ENCODE results near the gene STEAP1.

STEAP1 gene

DNA sequence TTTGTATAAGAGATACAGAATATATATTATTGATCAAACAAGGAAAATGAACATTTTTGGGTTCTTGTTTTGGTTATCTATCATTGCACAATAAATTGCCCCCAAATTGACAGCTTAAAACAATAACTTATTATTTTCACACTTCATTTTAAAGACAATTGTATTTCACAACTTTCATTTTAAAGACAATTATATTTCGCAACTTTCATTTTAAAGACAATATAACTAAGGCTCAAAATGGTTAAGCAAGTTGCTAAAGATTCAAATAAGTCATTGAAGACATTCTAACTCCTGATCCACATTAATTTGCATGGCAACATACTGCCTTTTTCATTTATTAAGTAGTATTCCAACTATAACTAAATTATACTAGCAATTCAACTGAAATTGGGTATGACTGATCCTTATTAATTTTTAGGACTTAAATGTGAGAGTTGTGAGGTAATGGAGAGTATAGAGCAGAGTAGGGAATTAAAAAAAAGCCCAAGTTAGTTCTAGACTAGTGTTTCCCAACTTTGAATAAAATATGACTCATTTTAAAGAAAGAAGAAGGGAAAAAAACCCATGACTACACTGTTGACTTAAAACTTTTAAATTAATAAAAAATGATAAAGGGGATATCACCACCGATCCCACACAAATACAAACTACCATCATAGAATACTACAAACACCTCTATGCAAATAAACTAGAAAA is 47.4 kb downstream of the STEAP1 start:
- TF ChIP-seq CTCF (IDR thresholded peaks at IDR 0.05; ENCODE audit: low read depth, low read length), result no peak
- in situ Hi-C loops (cut with HindIII; ENCODE audit: low sequenced_read_pairs), result no loop called here
- H3K4me3 ChIP-seq (ENCODE audit: low read depth, low read length), result no peak overlapping the region
- no peak for DNase-seq (ENCODE audit: low read depth, low spot score)

DNA sequence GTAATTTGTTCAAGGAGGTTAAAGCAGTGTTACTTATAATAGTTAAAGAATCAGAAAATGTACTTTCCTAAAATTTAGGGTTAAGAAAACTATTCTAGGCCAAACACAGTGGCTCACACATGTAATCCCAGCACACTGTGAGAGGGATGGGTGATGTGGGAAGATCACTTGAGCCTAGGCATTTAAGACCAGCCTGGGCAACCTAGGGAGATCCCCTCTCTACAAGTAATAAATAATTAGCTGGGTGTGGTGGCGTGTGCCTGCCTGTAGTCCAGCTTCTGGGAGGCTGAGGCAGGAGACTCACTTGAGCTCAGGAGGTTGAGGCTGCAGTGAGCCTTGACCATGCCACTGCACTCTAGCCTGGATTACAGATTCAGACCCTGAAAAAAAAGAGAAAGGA is 53.7 kb downstream of the STEAP1 start:
- no peak for DNase-seq (ENCODE audit: low read depth, low spot score)
- no peak for TF ChIP-seq CTCF (IDR thresholded peaks at IDR 0.05; ENCODE audit: low read depth, low read length)
- in situ Hi-C loops (cut with HindIII; ENCODE audit: low sequenced_read_pairs), result no loop called here
- H3K4me3 ChIP-seq (ENCODE audit: low read depth, low read length), result no peak overlapping the region

GRCh38 chr7:90209776-90210175 is 55.5 kb downstream of the STEAP1 start:
- no peak overlapping the region for H3K4me3 ChIP-seq (ENCODE audit: low read depth, low read length)
- TF ChIP-seq CTCF (IDR thresholded peaks at IDR 0.05; ENCODE audit: low read depth, low read length), result no peak
- in situ Hi-C loops (cut with HindIII; ENCODE audit: low sequenced_read_pairs), result no loop called here
- no peak for DNase-seq (ENCODE audit: low read depth, low spot score)

GRCh38 chr7:90210475-90210874 is 56.2 kb downstream of the STEAP1 start:
- in situ Hi-C loops (cut with HindIII; ENCODE audit: low sequenced_read_pairs), result no loop called here
- TF ChIP-seq CTCF (IDR thresholded peaks at IDR 0.05; ENCODE audit: low read depth, low read length), result no peak
- no peak overlapping the region for H3K4me3 ChIP-seq (ENCODE audit: low read depth, low read length)

GRCh38 chr7:90210981-90211380 is 56.7 kb downstream of the STEAP1 start:
- in situ Hi-C loops (cut with HindIII; ENCODE audit: low sequenced_read_pairs), result no loop called here
- TF ChIP-seq CTCF (IDR thresholded peaks at IDR 0.05; ENCODE audit: low read depth, low read length), result no peak
- DNase-seq (ENCODE audit: low read depth, low spot score), result no peak
- peak overlapping the region; percentile 47 for H3K4me3 ChIP-seq (ENCODE audit: low read depth, low read length)

More at GRCh38 chr7:90210475-90210874, 56.2 kb downstream of the STEAP1 start:
- no peak for DNase-seq (ENCODE audit: low read depth, low spot score)

DNA sequence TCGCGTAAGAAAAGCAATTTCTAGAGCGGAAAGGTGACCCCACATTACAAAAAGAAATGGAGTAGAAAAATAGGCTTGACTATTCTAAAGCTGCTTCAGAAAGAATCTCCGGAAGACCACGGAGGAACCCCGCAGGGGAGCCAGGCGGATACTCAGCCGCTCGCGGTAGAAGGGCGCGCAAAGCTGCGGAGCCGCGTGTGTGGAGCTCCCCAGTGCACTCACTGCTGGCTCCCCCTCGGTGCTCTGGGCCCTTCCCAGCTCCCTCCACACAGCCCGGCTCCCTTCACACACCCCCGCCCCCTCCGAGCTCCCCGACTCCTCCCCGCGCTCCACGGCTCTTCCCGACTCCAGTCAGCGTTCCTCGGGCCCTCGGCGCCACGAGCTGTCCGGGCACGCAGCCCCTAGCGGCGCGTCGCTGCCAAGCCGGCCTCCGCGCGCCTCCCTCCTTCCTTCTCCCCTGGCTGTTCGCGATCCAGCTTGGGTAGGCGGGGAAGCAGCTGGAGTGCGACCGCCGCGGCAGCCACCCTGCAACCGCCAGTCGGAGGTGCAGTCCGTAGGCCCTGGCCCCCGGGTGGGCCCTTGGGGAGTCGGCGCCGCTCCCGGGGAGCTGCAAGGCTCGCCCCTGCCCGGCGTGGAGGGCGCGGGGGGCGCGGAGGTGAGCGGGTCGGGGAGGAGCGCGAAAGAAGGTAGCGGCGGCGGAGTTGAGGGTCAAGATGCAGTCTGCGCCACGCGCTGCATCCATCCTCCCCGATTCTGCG is 57.3 kb downstream of the STEAP1 start, which contains the start of gene STEAP2:
STEAP2 (plus strand) TSS at position 350 of the 758 bp plus-strand sequence. CDS start 13,343 bp downstream, outside the sequence.
- in situ Hi-C loops (cut with HindIII; ENCODE audit: low sequenced_read_pairs), result no loop called here

More for the DNA sequence above, 57.3 kb downstream of the STEAP1 start, which contains the start of gene STEAP2:
- DNase-seq (ENCODE audit: low read depth, low spot score), result peak; percentile 91
- TF ChIP-seq CTCF (IDR thresholded peaks at IDR 0.05; ENCODE audit: low read depth, low read length), result peak; percentile 59
- H3K4me3 ChIP-seq (ENCODE audit: low read depth, low read length), result peak within 1 kb of the TSS; percentile 47
